HG03565 (cell line): ENCODE data around the gene FGF21.
A peak's percentile ranks its signal among the peaks of the same experiment; 100 is the strongest.
"Not testable (repeated sequence)": the region's sequence is repeated elsewhere in the genome, so short reads cannot be mapped to it uniquely, and the experiment has no call there.

ENCODE experiments used
- ATAC-seq: cut with Tn5 transposase; IDR thresholded peaks from one replicate; pipeline ENCODE4 v1.9.1; 2021; ENCODE audit warnings: mild to moderate bottlenecking, moderate library complexity; ENCODE audit not compliant: unreplicated experiment

The FGF21 gene, protein sequence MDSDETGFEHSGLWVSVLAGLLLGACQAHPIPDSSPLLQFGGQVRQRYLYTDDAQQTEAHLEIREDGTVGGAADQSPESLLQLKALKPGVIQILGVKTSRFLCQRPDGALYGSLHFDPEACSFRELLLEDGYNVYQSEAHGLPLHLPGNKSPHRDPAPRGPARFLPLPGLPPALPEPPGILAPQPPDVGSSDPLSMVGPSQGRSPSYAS

GRCh38 chr19:48755084-48755641, at the start of gene FGF21:
FGF21 (plus strand) TSS chr19:48755524; CDS start chr19:48756237, 713 bp downstream.
- ATAC-seq = no peak

DNA sequence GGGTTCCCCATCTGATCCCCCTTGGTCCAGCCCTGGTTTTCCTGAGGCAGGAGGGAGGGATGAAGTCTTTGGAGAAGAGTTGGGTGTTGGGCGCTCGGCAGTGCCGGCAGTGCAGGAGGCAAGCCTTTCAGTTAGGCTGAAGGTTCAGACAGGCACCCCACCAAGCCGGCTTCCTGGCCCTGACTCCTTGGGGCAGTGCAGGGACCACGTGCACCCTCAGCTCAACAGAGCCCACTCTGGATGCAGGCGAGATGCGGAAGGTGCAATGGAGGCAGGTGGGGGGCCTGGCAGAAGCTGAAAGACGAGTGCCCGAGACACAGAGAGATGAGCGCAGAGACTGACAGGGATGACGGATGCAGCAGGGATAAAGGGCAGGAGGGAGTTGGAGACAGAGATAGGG, 46.9 kb upstream of the FGF21 start:
- no peak for ATAC-seq

- no peak for ATAC-seq
Measured at GRCh38 chr19:48711106-48711662, 44.1 kb upstream of the FGF21 start.

DNA sequence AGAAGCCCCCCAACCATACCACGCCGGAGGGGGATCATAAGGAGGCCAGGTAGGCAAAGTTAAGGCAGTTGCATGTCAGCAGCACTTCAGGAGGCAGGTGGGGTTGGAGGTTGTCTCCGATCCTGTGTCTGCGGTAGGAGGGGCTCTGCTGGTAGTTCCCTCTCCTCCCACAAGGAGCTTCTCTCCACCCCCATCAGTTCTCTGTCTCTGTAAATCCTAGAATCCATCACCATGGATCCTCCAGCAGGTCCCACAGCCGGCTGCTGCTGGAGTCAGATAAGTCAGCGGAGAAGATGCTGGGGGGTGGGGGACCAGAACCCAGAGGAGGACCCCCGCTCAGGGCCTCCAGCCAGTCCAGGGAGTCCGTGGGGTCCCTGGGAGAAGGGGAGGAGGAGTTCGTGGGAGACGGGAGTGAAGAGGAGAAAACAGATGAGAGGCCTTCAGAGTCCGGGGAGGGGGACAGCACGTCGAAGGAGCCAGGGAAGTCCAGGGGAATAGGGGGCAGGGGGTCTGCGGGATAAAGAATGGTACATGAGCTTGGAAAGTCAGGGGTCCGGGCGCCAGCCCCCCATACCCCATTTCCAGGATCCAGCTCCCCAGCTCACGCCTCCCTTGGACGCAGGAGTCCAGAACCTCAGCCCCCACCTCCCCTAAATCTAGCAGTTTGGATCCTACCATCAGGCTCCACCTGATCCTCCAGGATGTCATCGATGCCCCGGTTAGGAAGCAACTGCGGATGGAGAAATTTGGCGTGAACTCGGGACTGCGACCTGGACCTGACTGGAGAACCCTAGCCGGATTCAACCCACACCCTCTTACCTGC, 42.1 kb upstream of the FGF21 start:
- no peak for ATAC-seq

GRCh38 chr19:48713864-48714755, 41.2 kb upstream of the FGF21 start:
- peak; percentile 83 for ATAC-seq

DNA sequence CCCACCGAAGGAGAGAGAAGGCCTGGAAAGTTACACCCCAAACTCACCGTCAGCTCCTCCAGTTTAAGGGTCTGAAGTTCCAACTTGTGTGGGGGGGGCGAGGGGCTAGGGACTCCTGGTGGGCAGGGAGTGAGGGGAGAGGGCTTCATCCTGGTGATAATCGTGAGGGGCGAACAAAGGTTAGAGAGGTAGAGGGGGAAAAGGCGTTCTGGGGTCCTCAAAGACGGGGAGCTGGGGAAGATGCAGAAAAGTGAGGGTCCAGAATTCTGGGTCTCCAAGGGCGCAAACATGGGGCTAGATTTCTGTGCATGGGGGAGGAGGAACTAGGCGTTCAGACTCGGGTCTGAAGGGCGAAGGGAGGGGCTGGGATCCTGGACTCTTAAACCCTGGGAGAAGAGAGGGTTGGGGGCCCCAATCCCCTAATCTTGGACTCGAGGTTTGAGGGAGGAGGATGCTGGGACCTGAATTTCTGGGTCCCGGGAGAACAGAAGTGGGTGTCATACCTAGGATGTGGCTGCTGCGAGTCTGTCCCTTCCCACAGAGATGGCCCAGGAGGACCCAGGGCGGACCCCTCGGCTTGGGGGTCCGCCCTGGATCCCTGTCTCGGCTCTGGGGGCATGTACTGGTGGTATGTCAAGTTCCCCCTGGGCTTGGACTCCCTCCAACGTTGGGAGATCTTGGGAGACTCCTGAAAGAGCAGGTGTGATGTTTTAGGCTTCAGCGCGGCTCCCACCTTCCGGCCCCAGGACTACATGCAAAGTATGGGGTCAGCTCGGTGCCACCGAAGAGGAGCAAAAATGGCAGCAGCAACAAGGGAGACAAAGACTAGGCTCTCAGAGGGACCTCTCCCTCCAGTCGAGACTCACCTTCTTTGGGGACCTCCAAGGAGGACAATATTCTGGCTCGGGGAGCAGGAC, 40.3 kb upstream of the FGF21 start:
- ATAC-seq = no peak

- no peak for ATAC-seq
Measured at GRCh38 chr19:48715681-48716171, 39.6 kb upstream of the FGF21 start.

- no peak for ATAC-seq
Measured at GRCh38 chr19:48716562-48717291, 38.6 kb upstream of the FGF21 start.

DNA sequence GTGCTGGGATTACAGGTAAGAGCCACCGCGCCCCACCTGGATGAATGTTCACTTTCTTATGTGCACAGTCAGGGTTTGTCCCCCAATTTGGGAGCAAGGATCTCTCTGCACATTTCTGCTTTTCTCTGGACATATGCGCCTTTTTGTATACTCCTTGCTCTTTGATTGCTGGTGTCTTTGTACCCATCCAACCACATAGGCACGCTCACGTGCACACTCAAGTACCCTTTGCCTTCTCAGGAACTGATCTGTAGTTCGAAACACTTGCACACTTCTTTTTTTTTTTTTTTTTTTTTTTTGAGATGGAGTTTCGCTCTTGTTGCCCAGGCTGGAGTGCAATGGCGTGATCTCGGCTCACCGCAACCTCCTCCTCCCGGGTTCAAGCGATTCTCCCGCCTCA, 37.2 kb upstream of the FGF21 start:
- not testable (repeated sequence) for ATAC-seq

DNA sequence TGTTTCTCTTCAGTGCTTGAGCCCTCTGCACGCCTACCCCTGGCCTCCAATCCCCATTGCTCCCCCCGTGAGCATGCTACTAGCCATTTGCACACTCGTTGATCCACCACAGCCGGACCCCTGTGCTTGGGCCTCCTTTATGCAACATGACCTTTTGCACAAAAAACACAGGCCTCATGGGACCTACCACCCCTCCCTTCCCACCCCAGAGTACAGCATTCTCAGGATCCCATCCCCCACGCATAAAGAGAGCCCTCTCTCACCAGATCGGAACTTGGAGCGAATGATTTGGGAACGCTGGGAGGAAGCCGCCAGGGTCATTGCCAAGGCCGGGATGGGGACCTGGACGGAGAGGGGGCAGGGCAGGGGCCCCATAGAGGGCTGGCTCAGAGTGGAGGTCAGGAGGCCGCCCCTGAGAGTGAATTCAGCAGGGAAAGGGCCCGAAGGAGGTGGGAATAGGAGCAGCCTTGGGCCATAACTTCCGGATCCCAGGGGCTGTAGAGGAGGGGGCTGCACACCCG, 36.6 kb upstream of the FGF21 start:
- no peak for ATAC-seq

DNA sequence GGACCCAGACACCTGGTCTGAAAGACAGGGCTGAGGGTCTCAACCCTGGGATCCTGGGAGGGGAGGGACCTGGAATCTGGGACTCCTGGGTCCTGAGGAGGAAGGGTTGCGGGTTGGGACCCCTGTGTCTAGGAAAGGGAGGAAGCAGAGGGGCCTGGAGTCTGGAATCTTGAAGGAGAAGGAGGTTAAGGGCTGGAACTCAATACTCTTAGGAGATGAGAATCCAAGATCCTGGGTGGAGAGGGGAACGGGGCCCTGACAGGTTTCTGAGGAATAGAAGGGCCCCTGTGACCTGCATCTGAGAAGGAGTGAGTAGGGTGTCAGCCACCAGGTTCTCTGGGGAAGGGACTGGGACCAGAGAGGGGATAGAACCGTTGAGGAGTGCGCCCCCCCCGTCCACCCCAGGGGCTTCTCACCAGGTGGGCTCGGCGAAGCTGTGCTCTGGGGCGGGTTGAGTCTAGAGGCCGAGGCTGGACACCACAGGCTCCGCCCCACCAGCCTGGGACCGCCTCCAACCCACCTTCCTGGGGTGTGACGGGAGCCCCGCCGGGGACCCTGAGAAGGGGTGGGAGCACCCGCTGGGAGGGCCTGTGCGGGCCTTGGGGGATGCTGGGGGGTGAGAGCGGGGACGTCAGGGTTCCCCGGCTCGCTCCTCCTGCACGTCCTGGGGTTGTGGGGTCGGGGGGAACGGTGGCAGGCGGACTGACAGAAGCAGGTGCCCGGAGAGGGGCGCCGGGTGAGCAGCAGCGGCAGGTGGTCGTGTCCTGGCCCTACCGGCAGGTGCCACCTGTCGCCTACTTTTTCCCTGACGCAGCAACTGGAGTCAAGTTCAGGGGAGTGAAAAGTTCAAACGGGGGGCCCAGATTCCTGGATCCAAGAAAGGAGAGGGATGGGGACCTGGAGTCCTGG, 35.8 kb upstream of the FGF21 start, which contains the start of gene MAMSTR:
TSS of gene MAMSTR (minus strand) at position 463 of the 909 bp plus-strand sequence. CDS start 694 bp downstream, outside the sequence.
- ATAC-seq = no peak

DNA sequence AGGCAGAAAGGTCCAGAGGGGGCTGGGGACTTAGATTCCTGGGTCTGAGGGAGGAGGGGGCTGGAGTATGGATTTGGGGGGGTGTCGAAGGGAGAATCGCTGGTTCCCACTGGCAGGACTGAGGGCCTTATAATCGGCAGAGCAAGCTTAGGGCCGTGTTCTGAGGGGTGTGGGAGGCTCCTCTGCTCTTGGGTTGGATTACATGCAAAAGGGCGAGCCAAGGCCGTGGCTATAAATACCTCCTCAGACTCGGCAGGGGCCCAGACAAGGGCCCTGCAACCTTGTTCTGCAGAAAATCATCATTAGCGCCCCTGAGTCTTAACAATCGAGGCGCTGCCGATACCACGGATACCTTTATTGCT, 35.1 kb upstream of the FGF21 start:
- ATAC-seq = no peak

DNA sequence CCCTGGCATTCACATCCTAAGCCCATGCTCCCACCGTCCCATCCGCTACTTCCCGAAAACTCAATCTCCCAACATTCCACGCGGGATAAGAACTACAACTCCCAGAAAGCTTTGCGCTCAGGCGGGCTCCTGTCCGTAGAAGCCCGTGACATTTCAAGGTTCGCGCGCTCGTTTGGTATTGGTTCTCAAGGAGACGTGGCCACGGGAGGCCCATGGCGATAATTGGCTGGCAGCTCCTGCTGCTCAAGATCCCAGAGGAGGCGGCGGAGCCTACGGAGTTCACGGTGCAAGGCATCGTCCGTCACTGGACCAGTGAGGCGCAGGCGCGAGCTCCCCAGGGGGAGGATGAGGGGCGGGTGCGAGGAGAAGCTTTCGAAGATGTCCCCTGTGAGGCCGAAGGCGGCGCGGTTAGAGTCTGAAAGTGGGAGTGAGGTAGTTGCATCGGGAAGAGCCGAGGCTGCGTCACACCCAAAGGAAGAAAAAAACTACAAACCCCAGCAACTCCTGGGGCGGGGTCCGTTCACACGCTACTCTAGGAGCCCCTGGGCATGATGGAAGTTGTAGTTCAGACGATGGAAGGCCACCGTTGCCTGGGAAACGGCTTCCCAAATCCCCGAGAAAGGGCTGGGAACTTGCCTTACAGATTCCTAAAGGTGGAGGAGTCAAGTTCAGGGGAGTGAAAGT, 34.6 kb upstream of the FGF21 start:
- peak; percentile 82 for ATAC-seq

- ATAC-seq = no peak
Measured at GRCh38 chr19:48722196-48722708, 33.1 kb upstream of the FGF21 start.

DNA sequence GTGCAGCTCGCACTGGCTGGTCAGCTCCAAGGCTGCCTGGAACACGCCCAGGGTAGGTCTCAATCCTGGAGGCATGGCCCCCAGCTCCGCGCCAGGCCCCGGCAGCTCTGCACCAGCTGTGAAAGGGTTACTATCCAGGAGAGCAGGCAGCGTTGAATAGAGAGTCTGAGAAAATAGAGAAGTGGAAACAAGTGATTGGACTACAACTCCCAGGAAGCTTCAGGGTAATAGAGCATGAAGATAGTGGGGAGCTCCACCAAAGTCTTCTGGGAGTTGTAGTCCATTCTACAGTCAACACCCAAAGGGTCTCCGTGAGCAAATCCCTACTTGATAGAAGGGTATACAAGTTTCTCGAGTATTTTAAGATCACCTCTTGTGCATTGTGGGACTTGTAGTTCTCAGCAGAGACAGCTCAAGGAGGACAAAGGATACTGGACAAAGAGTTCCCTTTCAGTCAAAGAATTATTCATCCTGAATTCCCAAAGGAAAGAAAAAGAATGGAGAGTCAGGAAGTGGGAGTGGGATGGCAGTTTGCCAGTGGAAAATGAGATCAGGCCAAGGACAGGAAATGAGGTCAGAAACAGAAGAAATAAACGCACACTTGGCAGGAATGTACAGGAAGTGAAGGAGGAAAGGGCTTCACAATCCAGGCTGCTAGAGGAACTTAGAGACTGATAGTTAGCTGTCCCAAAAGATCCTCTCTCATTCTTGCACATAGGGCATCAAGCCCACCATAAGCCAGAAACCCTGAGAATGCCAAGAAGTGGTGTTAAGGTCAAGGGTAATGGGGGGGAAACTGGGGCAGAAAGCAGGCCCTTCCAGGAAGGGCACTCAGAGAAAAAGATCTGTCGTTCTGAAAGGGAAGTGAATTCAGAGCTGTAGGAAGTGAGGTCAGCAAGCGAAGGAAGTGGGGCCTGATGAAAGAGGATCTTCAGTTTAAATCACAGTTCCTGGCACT, 30.2 kb upstream of the FGF21 start:
- ATAC-seq = no peak

GRCh38 chr19:48726556-48726955, 28.8 kb upstream of the FGF21 start:
- no peak for ATAC-seq
